ENCODE measurements around the gene RILPL1. TPM values are rescaled to one million over a fixed set of nuclear protein-coding genes. Genes with fewer than 3 reads are reported as not detected.
"Not testable (repeated sequence)": the region's sequence is repeated elsewhere in the genome, so short reads cannot be mapped to it uniquely, and the experiment has no call there.

RILPL1 gene
- polyA plus RNA-seq, 1 experiment: 22.3 TPM

- ChIA-PET CTCF (interaction anchor here (0.6 kb wide), 1 partner anchor 95 kb away, joined by 3 read pairs; no protein-coding TSS in a partner anchor), POLR2A (interaction anchor here (0.5 kb wide), 1 partner anchor 12 kb away, joined by 19 read pairs; no protein-coding TSS in a partner anchor)
- no peak for TF ChIP-seq CTCF (IDR thresholded peaks at IDR 0.05; ENCODE audit: insufficient read depth, low read depth, low read length)
- DNase-seq (ENCODE audit: low read depth): no peak
- Histone ChIP-seq H3K36me3 (ENCODE audit: control insufficient read depth, insufficient read depth, low read length) (no peaks in the 10 kb centered on the region; the same call in 1 of the 2 replicates), H3K4me3 (ENCODE audit: low read depth, low read length) (peak within 1 kb of the TSS; percentile 88), H3K27me3 (ENCODE audit: control insufficient read depth, insufficient read depth, low read length) (no peaks in the 10 kb centered on the region)
Measured at GRCh38 chr12:123457980-123458779, 75.3 kb downstream of the RILPL1 start, which contains the start of gene SNRNP35. Gene SNRNP35, plus strand, starts transcription at chr12:123458139. Its CDS starts 7,402 bp downstream, at chr12:123465541.

- DNase-seq (ENCODE audit: low read depth): no peak
- ChIA-PET CTCF (no interaction called here), POLR2A (no interaction called here)
- no peak for TF ChIP-seq CTCF (IDR thresholded peaks at IDR 0.05; ENCODE audit: insufficient read depth, low read depth, low read length)
- Histone ChIP-seq H3K36me3 (ENCODE audit: control insufficient read depth, insufficient read depth, low read length) (no peaks in the 10 kb centered on the region), H3K4me3 (ENCODE audit: low read depth, low read length) (no peak overlapping the region), H3K27me3 (ENCODE audit: control insufficient read depth, insufficient read depth, low read length) (no peaks in the 10 kb centered on the region)
Measured at GRCh38 chr12:123453165-123453564, 80.4 kb downstream of the RILPL1 start.

GRCh38 chr12:123452276-123452550 is 81.3 kb downstream of the RILPL1 start:
- H3K36me3 ChIP-seq (ENCODE audit: control insufficient read depth, insufficient read depth, low read length); H3K27me3 ChIP-seq (ENCODE audit: control insufficient read depth, insufficient read depth, low read length); CTCF ChIA-PET; DNase-seq (ENCODE audit: low read depth); H3K4me3 ChIP-seq (ENCODE audit: low read depth, low read length): not testable (repeated sequence)
- POLR2A ChIA-PET: interaction anchor here (0.6 kb wide), 1 partner anchor 17 kb away, joined by 3 read pairs; no protein-coding TSS in a partner anchor

- ChIA-PET POLR2A (no interaction called here), CTCF (no interaction called here)
- Histone ChIP-seq H3K27me3 (ENCODE audit: control insufficient read depth, insufficient read depth, low read length) (no peaks in the 10 kb centered on the region), H3K36me3 (ENCODE audit: control insufficient read depth, insufficient read depth, low read length) (no peaks in the 10 kb centered on the region), H3K4me3 (ENCODE audit: low read depth, low read length) (no peak overlapping the region)
- TF ChIP-seq CTCF (IDR thresholded peaks at IDR 0.05; ENCODE audit: insufficient read depth, low read depth, low read length): no peak
- DNase-seq (ENCODE audit: low read depth): no peak
Measured at GRCh38 chr12:123450636-123451035, 82.9 kb downstream of the RILPL1 start.

- H3K4me3 ChIP-seq (ENCODE audit: low read depth, low read length): no peak overlapping the region
- DNase-seq (ENCODE audit: low read depth): no peak
- CTCF ChIA-PET: no interaction called here
- POLR2A ChIA-PET: no interaction called here
- H3K27me3 ChIP-seq (ENCODE audit: control insufficient read depth, insufficient read depth, low read length): no peaks in the 10 kb centered on the region
- H3K36me3 ChIP-seq (ENCODE audit: control insufficient read depth, insufficient read depth, low read length): no peaks in the 10 kb centered on the region
- no peak for TF ChIP-seq CTCF (IDR thresholded peaks at IDR 0.05; ENCODE audit: insufficient read depth, low read depth, low read length)
Measured at GRCh38 chr12:123449856-123450255, 83.7 kb downstream of the RILPL1 start.

All from BJ (cell line).